OCI-LY7 (cell line): ENCODE results near the gene TRAPPC1. TPM values are rescaled to one million over a fixed set of nuclear protein-coding genes. Genes with fewer than 3 reads are reported as not detected.

Source experiments
- BruUV-seq: library from RNA; stranded (reverse); fragments of 400-500 nt; replicated peaks from 2 replicates; lab custom pipeline; 2021; lab: Mats Ljungman, UMichigan
- CTCF ChIA-PET: fragments of 300-600 bp; sonication (Branson Sonifier 250); formaldehyde crosslinking; loops from one replicate; lab custom pipeline; 2022; ENCODE audit warnings: antibody characterized with exemption; ENCODE audit not compliant: unreplicated experiment; lab: Charles Lee
- POLR2A ChIA-PET: fragments of 300-600 bp; sonication (Branson Sonifier 250); formaldehyde crosslinking; loops from one replicate; lab custom pipeline; 2022; ENCODE audit warnings: antibody characterized with exemption; lab: Charles Lee
- DNase-seq: peaks from one replicate; pipeline ENCODE4 v3.0.0-alpha.2; 2015; ENCODE audit warnings: low spot score
- H2AFZ ChIP-seq: fragments of 200-600 bp; sonication (generic), shearing (Covaris generic); 2 replicates; pipeline ENCODE4 v1.6.1; 2014; ENCODE audit warnings: mild to moderate bottlenecking, antibody characterized with exemption, low read length, moderate library complexity
- H3K27ac ChIP-seq: fragments of 200-600 bp; sonication (generic); 2 replicates; pipeline ENCODE4 v1.5.1; 2014; ENCODE audit warnings: mixed run types, low read depth, mild to moderate bottlenecking, moderate library complexity, low read length, inconsistent platforms; ENCODE audit not compliant: poor library complexity, severe bottlenecking
- H3K36me3 ChIP-seq: fragments of 200-600 bp; sonication (generic); 2 replicates; pipeline ENCODE4 v1.6.1; 2014; ENCODE audit warnings: mild to moderate bottlenecking, antibody characterized with exemption, low read length, moderate library complexity, mixed read lengths; ENCODE audit not compliant: insufficient read depth
- H3K4me1 ChIP-seq: fragments of 200-600 bp; sonication (generic); 2 replicates; pipeline ENCODE4 v1.5.1; 2014; ENCODE audit warnings: mild to moderate bottlenecking, low read length; ENCODE audit not compliant: insufficient read depth, poor library complexity, severe bottlenecking
- H3K4me2 ChIP-seq: fragments of 200-600 bp; sonication (generic); 2 replicates; pipeline ENCODE4 v1.6.1; 2014; ENCODE audit warnings: mild to moderate bottlenecking, low read length
- H3K4me3 ChIP-seq: fragments of 200-600 bp; sonication (generic); 2 replicates; pipeline ENCODE4 v1.5.1; 2014; ENCODE audit warnings: mild to moderate bottlenecking, low read depth, low read length; ENCODE audit not compliant: poor library complexity, severe bottlenecking
- H3K79me2 ChIP-seq: fragments of 200-600 bp; sonication (generic); 2 replicates; pipeline ENCODE4 v1.6.1; 2016; ENCODE audit warnings: low read depth, mild to moderate bottlenecking, low read length, moderate library complexity, mixed read lengths; ENCODE audit not compliant: insufficient read depth
- H3K9me2 ChIP-seq: fragments of 200-600 bp; sonication (generic); 2 replicates; pipeline ENCODE4 v1.6.1; 2016; ENCODE audit warnings: mild to moderate bottlenecking, low read length, mixed read lengths; ENCODE audit not compliant: insufficient read depth
- H3K9me3 ChIP-seq: fragments of 200-600 bp; sonication (generic); 2 replicates; pipeline ENCODE4 v1.6.1; 2014; ENCODE audit warnings: mild to moderate bottlenecking, mixed run types, low read length, mixed read lengths
- H4K20me1 ChIP-seq: fragments of 200-600 bp; sonication (generic); 2 replicates; pipeline ENCODE4 v1.6.1; 2014; ENCODE audit warnings: mild to moderate bottlenecking, antibody characterized with exemption, low read length, moderate library complexity, mixed read lengths; ENCODE audit not compliant: insufficient read depth
- CTCF ChIP-seq: fragments of 200-600 bp; sonication (generic); conservative IDR thresholded peaks from 2 replicates; pipeline ENCODE4 v1.5.1; 2014; ENCODE audit warnings: mild to moderate bottlenecking, antibody characterized with exemption, low read length, moderate library complexity, mixed read lengths
- EZH2phosphoT487 ChIP-seq: fragments of 200-600 bp; sonication (generic); IDR thresholded peaks from 2 replicates; pipeline ENCODE4 v1.6.1; 2018; ENCODE audit warnings: low read depth, borderline replicate concordance, mild to moderate bottlenecking, mixed run types, antibody characterized with exemption, low read length, moderate library complexity, mixed read lengths
- intact Hi-C: fragments of 100-400 bp; cut with micrococcal nuclease; formaldehyde crosslinking; loops from one replicate; pipeline ENCODE4 v1.10.0; 2022; ENCODE audit not compliant: unreplicated experiment
- total RNA-seq, 2 experiments: library from RNA; depleted of rRNA in 1 of 2; stranded (reverse); fragments of >200 nt in 1 of 2; shearing (Covaris generic) in 1 of 2; gene quantifications; 2 replicates each; pipeline ENCODE4 v1.2.3, GENCODE V29; 2014 to 2022

TRAPPC1 gene
- total RNA-seq, 2 experiments from 2014 or later = 40.2 to 150 TPM

- Histone ChIP-seq H4K20me1 (no peaks in the 10 kb centered on the region), H3K9me3 (no peaks in the 10 kb centered on the region), H3K27ac (no peak overlapping the region), H3K79me2 (peaks cover 5% of the 10 kb centered on the region; the same call in 1 of the 2 replicates), H3K36me3 (peaks cover 88% of the 10 kb centered on the region), H3K4me2 (no peak overlapping the region), H3K4me3 (no peak overlapping the region), H2AFZ (no peak overlapping the region), H3K4me1 (peaks cover 1% of the 10 kb centered on the region), H3K9me2 (no peaks in the 10 kb centered on the region)
- ChIA-PET CTCF (no interaction called here), POLR2A (no interaction called here)
- TF ChIP-seq CTCF = no peak
- no peak for TF ChIP-seq EZH2phosphoT487
- BruUV-seq = TSS peak; percentile 79
- no peak for DNase-seq
- intact Hi-C loops = no loop called here
These were observed 37.5 kb downstream of the TRAPPC1 start for GRCh38 chr17:7894226-7894625.

- BruUV-seq = no TSS peak
- no peak for DNase-seq
- Histone ChIP-seq H3K4me2 (no peak overlapping the region), H2AFZ (no peak overlapping the region), H3K27ac (no peak overlapping the region), H3K9me2 (no peaks in the 10 kb centered on the region), H3K4me3 (no peak overlapping the region), H3K79me2 (peaks cover 13% of the 10 kb centered on the region; the same call in 1 of the 2 replicates), H3K9me3 (no peaks in the 10 kb centered on the region), H3K4me1 (peaks cover 10% of the 10 kb centered on the region), H4K20me1 (0 out of 2 replicates have a peak, but pooled peaks cover 3% of the 10 kb centered on the region), H3K36me3 (peaks cover 79% of the 10 kb centered on the region)
- ChIA-PET CTCF (no interaction called here), POLR2A (no interaction called here)
- intact Hi-C loops = no loop called here
- no peak for TF ChIP-seq CTCF
- no peak for TF ChIP-seq EZH2phosphoT487
These were observed 38.4 kb downstream of the TRAPPC1 start for GRCh38 chr17:7893187-7893880.
